A549 (cell line): ENCODE data around the gene MED13L. TPM values are rescaled to one million over a fixed set of nuclear protein-coding genes. Genes with fewer than 3 reads are reported as not detected.

ENCODE experiments used
- ATAC-seq, 2 experiments: fragments of 200-7000 bp in 1 of 2; fragments of >200 bp in 1 of 2; cut with Nextera tagmentation in 1 of 2; cut with Tn5 transposase in 1 of 2; 3 replicates each; pipeline versions ENCODE4 v1.8.0 to v1.9.1; 2018 to 2020; ENCODE audit warnings: mild to moderate bottlenecking in 1 of 2, moderate library complexity in 1 of 2
- CTCF ChIA-PET: fragments of 300-600 bp; sonication (Branson Sonifier 250); formaldehyde crosslinking; extraction: SDS; loops from one replicate; lab custom pipeline; 2021; ENCODE audit warnings: antibody characterized with exemption, inconsistent platforms; lab: Yijun Ruan, JAX
- POLR2A ChIA-PET: fragments of 350-600 bp; formaldehyde crosslinking; extraction: SDS; loops from one replicate; lab custom pipeline; 2021; ENCODE audit warnings: antibody characterized with exemption, inconsistent platforms; lab: Yijun Ruan, JAX
- DNase-seq, 2 experiments: peaks; one replicate each; pipeline versions ENCODE4 v3.0.0 to v3.0.0-alpha.2; 2011 to 2016; ENCODE audit warnings: low read depth in 1 of 2, low spot score in 1 of 2
- FAIRE-seq: peaks from 2 replicates; lab custom pipeline; 2011; peaks lifted over from hg19 to GRCh38; lab: Jason Lieb, UNC
- H3K27ac ChIP-seq, 2 experiments: fragments of >200 bp; sonication (Bioruptor Twin); formaldehyde crosslinking; 3 replicates each; pipeline ENCODE4 v1.5.1; 2016 to 2017
- H3K4me1 ChIP-seq: fragments of >200 bp; sonication (Bioruptor Twin); formaldehyde crosslinking; 3 replicates; pipeline ENCODE4 v1.6.1; 2016
- H3K4me2 ChIP-seq: fragments of >200 bp; sonication (Bioruptor Twin); formaldehyde crosslinking; 3 replicates; pipeline ENCODE4 v1.6.1; 2016
- H3K4me3 ChIP-seq: fragments of >200 bp; sonication (Bioruptor Twin); formaldehyde crosslinking; 3 replicates; pipeline ENCODE4 v1.5.1; 2016
- H3K9me3 ChIP-seq: fragments of >200 bp; sonication (Bioruptor Twin); formaldehyde crosslinking; 3 replicates; pipeline ENCODE4 v1.6.1; 2016
- CEBPB ChIP-seq, 2 experiments: fragments of >200 bp in 1 of 2; sonication (Bioruptor Twin) in 1 of 2; formaldehyde crosslinking in 1 of 2; IDR thresholded peaks; 2 replicates each; pipeline ENCODE4 v1.6.1; 2012 to 2016
- EHF ChIP-seq: fragments of 250-450 bp; sonication (Bioruptor Pico); IDR thresholded peaks from 2 replicates; pipeline ENCODE4 v1.5.0; 2020; ENCODE audit warnings: mild to moderate bottlenecking
- EHMT2 ChIP-seq: fragments of 200-600 bp; sonication (generic); IDR thresholded peaks from 2 replicates; pipeline ENCODE4 v1.6.1; 2016; ENCODE audit warnings: antibody characterized with exemption, low read depth, mild to moderate bottlenecking, moderate library complexity
- EP300 ChIP-seq, 2 experiments: fragments of >200 bp; sonication (Bioruptor Twin); formaldehyde crosslinking; IDR thresholded peaks; 2 replicates in 1 of 2; 3 replicates in 1 of 2; pipeline ENCODE4 v1.6.1; 2016 to 2017
- FOXS1 ChIP-seq: fragments of 250-450 bp; sonication (Bioruptor Pico); IDR thresholded peaks from 2 replicates; pipeline ENCODE4 v1.5.0; 2020; ENCODE audit warnings: mild to moderate bottlenecking, moderate library complexity
- GATA3 ChIP-seq: IDR thresholded peaks from 2 replicates; pipeline ENCODE4 v1.6.1; 2012; ENCODE audit warnings: borderline replicate concordance
- HOXA7 ChIP-seq: fragments of 250-450 bp; sonication (Bioruptor Pico); IDR thresholded peaks from 2 replicates; pipeline ENCODE4 v1.5.0; 2020; ENCODE audit warnings: mild to moderate bottlenecking, moderate library complexity
- HOXB5 ChIP-seq: fragments of 250-450 bp; sonication (Bioruptor Pico); IDR thresholded peaks from 2 replicates; pipeline ENCODE4 v1.5.0; 2020; ENCODE audit warnings: mild to moderate bottlenecking, moderate library complexity
- JUN ChIP-seq, 2 experiments: fragments of >200 bp; sonication (Bioruptor Twin); formaldehyde crosslinking; IDR thresholded peaks; 2 replicates in 1 of 2; 3 replicates in 1 of 2; pipeline ENCODE4 v1.6.1; 2016 to 2017
- JUNB ChIP-seq: fragments of >200 bp; sonication (Bioruptor Twin); formaldehyde crosslinking; IDR thresholded peaks from 2 replicates; pipeline ENCODE4 v1.6.1; 2016
- MYC ChIP-seq: IDR thresholded peaks from 2 replicates; pipeline ENCODE4 v1.6.1; 2012; ENCODE audit warnings: mild to moderate bottlenecking, inconsistent platforms, low read length, improper control_type of control experiment, borderline replicate concordance
- NFE2L2 ChIP-seq: fragments of 150-350 bp; conservative IDR thresholded peaks from 2 replicates; pipeline ENCODE4 v1.6.1; 2014; ENCODE audit warnings: low read length
- PHF8 ChIP-seq: fragments of 200-600 bp; sonication (generic); IDR thresholded peaks from 2 replicates; pipeline ENCODE4 v1.6.1; 2016; ENCODE audit warnings: low read depth, mild to moderate bottlenecking, antibody characterized with exemption, moderate library complexity, borderline replicate concordance
- POLR2A ChIP-seq: IDR thresholded peaks from 2 replicates; pipeline ENCODE4 v1.6.1; 2012; ENCODE audit warnings: mild to moderate bottlenecking, low read length
- POLR2AphosphoS2 ChIP-seq: conservative IDR thresholded peaks from 2 replicates; pipeline ENCODE4 v1.6.1; 2012; ENCODE audit warnings: low read length, improper control_type of control experiment, inconsistent platforms
- RAD21 ChIP-seq, 2 experiments: fragments of >200 bp in 1 of 2; sonication (Bioruptor Twin) in 1 of 2; formaldehyde crosslinking in 1 of 2; IDR thresholded peaks in 1 of 2; conservative IDR thresholded peaks in 1 of 2; 2 replicates in 1 of 2; 3 replicates in 1 of 2; pipeline ENCODE4 v1.6.1; 2012 to 2018; ENCODE audit warnings: inconsistent platforms in 1 of 2
- REST ChIP-seq: fragments of 200-600 bp; sonication (generic); IDR thresholded peaks from 2 replicates; pipeline ENCODE4 v1.6.1; 2016; ENCODE audit warnings: antibody characterized with exemption, mild to moderate bottlenecking, moderate library complexity
- RFX5 ChIP-seq: fragments of 450-650 bp; IDR thresholded peaks from 2 replicates; pipeline ENCODE4 v1.7.1; 2014; ENCODE audit warnings: antibody characterized with exemption, mild to moderate bottlenecking, moderate library complexity
- ZC3H11A ChIP-seq: fragments of 450-650 bp; IDR thresholded peaks from 2 replicates; pipeline ENCODE4 v1.6.1; 2014; ENCODE audit warnings: antibody characterized with exemption, mild to moderate bottlenecking
- ZSCAN20 ChIP-seq: fragments of 250-450 bp; sonication (Bioruptor Pico); IDR thresholded peaks from 2 replicates; pipeline ENCODE4 v1.8.0; 2022; ENCODE audit warnings: mild to moderate bottlenecking, moderate library complexity
- WGBS: methylation state at CpG from one replicate; pipeline ENCODE4 v1.1.6; 2017; ENCODE audit errors: missing lambda C conversion rate; 5-methylcytosine and 5-hydroxymethylcytosine counted together
- polyA plus RNA-seq, 4 experiments: library from polyadenylated mRNA; depleted of rRNA in 3 of 4; stranded (reverse); fragments of >200 nt; fragmentation: RNase III in 1 of 4; extraction: RNeasy Plus Mini Kit Qiagen cat#74134 plus additional on column Dnase treatment in 1 of 4; gene quantifications; 2 replicates in 3 of 4; 3 replicates in 1 of 4; pipeline ENCODE4 v1.2.3, GENCODE V29; 2011 to 2017
- TF ChIP-seq, protein P1 (sequence below): fragments of >200 bp; sonication (Bioruptor Twin); formaldehyde crosslinking; IDR thresholded peaks from 3 replicates; pipeline ENCODE4 v1.5.1; 2016
- TF ChIP-seq, protein P2 (sequence below): fragments of >200 bp; sonication (Bioruptor Twin); formaldehyde crosslinking; IDR thresholded peaks from 2 replicates; pipeline ENCODE4 v1.6.1; 2016
- TF ChIP-seq, protein P3 (sequence below): IDR thresholded peaks from 2 replicates; pipeline ENCODE4 v1.6.1; 2012

The MED13L gene
- polyA plus RNA-seq, 2 of the 4 experiments (the other 2 are of a cell fraction): 23.2 to 134 TPM

DNA sequence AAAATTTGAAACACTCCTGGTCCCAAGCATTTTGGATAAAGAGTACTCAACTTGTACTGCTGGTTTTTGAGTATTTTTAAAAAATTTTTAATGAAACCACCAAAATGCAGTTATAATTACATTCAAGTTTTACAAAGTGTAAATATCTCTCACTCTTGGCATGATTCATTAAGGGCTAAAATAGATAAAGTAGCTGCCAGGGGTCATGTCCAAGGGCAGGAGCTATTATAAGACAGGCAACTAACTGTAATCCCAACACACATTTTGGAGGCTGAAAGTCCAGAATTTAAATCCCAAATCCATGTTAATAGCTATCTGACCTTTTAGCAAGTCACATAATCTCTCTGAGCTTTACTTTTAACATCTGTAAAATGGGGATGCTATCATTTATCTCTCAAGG, 207.6 kb downstream of the MED13L start:
- CTCF ChIA-PET: interaction anchor here (0.7 to 1.4 kb wide), 2 partner anchors 20 to 36 kb away, joined by 3 read pairs; no protein-coding TSS in a partner anchor
- TF ChIP-seq POLR2A: no peak
- no peak for TF ChIP-seq PHF8
- TF ChIP-seq EHF (CRISPR knock-in tag): no peak
- TF ChIP-seq MYC: no peak
- TF ChIP-seq HOXB5: no peak
- no peak for TF ChIP-seq JUN (IDR thresholded peaks at IDR 0.05)
- no peak for TF ChIP-seq JUNB
- no peak for TF ChIP-seq REST
- no peak for TF ChIP-seq HOXA7 (CRISPR knock-in tag)
- no peak for TF ChIP-seq FOXS1 (CRISPR knock-in tag)
- TF ChIP-seq POLR2AphosphoS2: no peak
- TF ChIP-seq, protein P1, sequence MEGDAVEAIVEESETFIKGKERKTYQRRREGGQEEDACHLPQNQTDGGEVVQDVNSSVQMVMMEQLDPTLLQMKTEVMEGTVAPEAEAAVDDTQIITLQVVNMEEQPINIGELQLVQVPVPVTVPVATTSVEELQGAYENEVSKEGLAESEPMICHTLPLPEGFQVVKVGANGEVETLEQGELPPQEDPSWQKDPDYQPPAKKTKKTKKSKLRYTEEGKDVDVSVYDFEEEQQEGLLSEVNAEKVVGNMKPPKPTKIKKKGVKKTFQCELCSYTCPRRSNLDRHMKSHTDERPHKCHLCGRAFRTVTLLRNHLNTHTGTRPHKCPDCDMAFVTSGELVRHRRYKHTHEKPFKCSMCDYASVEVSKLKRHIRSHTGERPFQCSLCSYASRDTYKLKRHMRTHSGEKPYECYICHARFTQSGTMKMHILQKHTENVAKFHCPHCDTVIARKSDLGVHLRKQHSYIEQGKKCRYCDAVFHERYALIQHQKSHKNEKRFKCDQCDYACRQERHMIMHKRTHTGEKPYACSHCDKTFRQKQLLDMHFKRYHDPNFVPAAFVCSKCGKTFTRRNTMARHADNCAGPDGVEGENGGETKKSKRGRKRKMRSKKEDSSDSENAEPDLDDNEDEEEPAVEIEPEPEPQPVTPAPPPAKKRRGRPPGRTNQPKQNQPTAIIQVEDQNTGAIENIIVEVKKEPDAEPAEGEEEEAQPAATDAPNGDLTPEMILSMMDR: no peak
- TF ChIP-seq, all 56 proteins: peak for 0
- Histone ChIP-seq H3K4me2 (no peak overlapping the region), H3K27ac (no peak overlapping the region), H3K9me3 (no peaks in the 10 kb centered on the region), H3K4me3 (no peak overlapping the region), H3K4me1 (peaks cover 14% of the 10 kb centered on the region; the same call in 2 of the 3 replicates)
- DNase-seq: no peak
- no peak for ATAC-seq
- FAIRE-seq: no peak
- POLR2A ChIA-PET: no interaction called here

DNA sequence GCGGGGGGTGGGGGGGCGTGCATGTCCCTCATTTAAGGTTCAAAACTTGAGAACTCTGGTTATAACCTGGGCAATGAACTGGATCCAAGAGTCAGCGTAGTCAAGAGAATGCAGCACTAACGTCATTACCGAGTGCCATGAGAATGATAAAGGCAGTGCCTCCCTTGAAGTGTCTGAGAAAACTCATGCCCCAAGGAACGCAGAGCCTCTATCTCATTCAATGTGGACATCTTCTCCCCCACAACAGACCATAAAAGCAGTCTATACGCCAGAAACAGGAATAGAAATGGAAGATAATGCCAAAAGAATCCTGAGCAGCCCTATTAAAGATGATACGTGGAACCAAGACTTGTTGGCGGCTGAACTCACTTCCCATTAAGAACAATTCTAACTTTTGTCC, 208.6 kb downstream of the MED13L start:
- no peak for DNase-seq
- H3K27ac ChIP-seq: no peak overlapping the region
- ATAC-seq: no peak
- no peaks in the 10 kb centered on the region for H3K9me3 ChIP-seq
- POLR2A ChIA-PET: no interaction called here
- FAIRE-seq: no peak
- CTCF ChIA-PET: interaction anchor here (0.8 kb wide), 1 partner anchor 115 kb away, joined by 4 read pairs; no protein-coding TSS in a partner anchor
- no peak overlapping the region for H3K4me2 ChIP-seq
- H3K4me3 ChIP-seq: no peak overlapping the region
- TF ChIP-seq REST (no peak), RAD21 (conservative IDR thresholded peaks at IDR 0.05 in 1 of 2, IDR thresholded peaks at IDR 0.05 in 1 of 2) (no peak), EHF (CRISPR knock-in tag) (no peak), EP300 (IDR thresholded peaks at IDR 0.05) (no peak), RFX5 (no peak), JUNB (no peak), CEBPB (IDR thresholded peaks at IDR 0.05) (no peak), NFE2L2 (no peak), HOXA7 (CRISPR knock-in tag) (no peak), ZSCAN20 (no peak), GATA3 (no peak), ZC3H11A (no peak), EHMT2 (no peak)
- TF ChIP-seq, protein P2, sequence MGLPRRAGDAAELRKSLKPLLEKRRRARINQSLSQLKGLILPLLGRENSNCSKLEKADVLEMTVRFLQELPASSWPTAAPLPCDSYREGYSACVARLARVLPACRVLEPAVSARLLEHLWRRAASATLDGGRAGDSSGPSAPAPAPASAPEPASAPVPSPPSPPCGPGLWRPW: no peak
- TF ChIP-seq, protein P3, sequence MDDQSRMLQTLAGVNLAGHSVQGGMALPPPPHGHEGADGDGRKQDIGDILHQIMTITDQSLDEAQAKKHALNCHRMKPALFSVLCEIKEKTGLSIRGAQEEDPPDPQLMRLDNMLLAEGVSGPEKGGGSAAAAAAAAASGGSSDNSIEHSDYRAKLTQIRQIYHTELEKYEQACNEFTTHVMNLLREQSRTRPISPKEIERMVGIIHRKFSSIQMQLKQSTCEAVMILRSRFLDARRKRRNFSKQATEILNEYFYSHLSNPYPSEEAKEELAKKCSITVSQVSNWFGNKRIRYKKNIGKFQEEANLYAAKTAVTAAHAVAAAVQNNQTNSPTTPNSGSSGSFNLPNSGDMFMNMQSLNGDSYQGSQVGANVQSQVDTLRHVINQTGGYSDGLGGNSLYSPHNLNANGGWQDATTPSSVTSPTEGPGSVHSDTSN: no peak
- TF ChIP-seq, all 56 proteins: peak for 0
- H3K4me1 ChIP-seq: peaks cover 14% of the 10 kb centered on the region; the same call in 2 of the 3 replicates
- 92% methylated on average over 9 of the region's 9 CpGs for WGBS
